ENCODE results near the gene H1-8. TPM values are rescaled to one million over a fixed set of nuclear protein-coding genes. Genes with fewer than 3 reads are reported as not detected.

Gene H1-8
- total and polyA plus RNA-seq, 7 donors, result not detected

DNA sequence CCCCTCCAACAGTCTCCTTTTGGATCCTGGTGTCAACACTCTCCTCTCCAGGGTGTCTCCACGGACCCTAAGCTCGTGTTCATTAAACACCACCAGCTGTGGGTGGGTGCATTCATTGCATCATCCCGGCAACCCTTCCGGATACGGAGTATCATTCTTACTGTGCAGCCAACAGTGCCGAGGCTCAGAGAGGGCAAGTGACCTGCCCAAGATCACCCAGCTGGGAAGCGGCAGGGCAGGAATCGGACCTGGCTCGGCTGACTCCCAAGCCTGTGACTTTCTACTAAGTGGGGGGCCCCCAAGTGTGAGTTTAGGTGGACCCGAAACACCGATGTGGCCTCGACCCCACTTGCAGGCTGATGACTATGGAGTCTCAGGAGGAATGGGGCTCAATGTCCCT lies 20.4 kb downstream of the H1-8 start:
- TF ChIP-seq CTCF (IDR thresholded peaks at IDR 0.05), result no peak
- no peak overlapping the region for H3K4me3 ChIP-seq
- ATAC-seq (no peak), DNase-seq (peak; percentile 7 to 42)
- H3K27me3 ChIP-seq (ENCODE audit: insufficient read depth in 3 of 3, low read length in 2 of 3), result no peaks in the 10 kb centered on the region
- H3K36me3 ChIP-seq (ENCODE audit: insufficient read depth in 1 of 2, low read depth in 1 of 2), result peaks cover 0 to 43% of the 10 kb centered on the region in 2 donors
- WGBS, 3 donors, result 78 to 86% (median 83%) methylated on average over 12 of the region's 12 CpGs
- no peaks in the 10 kb centered on the region for H3K9me3 ChIP-seq
- intact Hi-C loops (cut with DNase I), result no loop called here
- H3K27ac ChIP-seq, result no peak overlapping the region
- H3K4me1 ChIP-seq, result peaks cover 20% of the 10 kb centered on the region

- DNase-seq, result peak; percentile 17 to 54
- Histone ChIP-seq H3K9me3 (no peaks in the 10 kb centered on the region), H3K27me3 (ENCODE audit: insufficient read depth in 3 of 3, low read length in 2 of 3) (no peaks in the 10 kb centered on the region), H3K36me3 (ENCODE audit: insufficient read depth in 1 of 2, low read depth in 1 of 2) (peaks cover 0 to 38% of the 10 kb centered on the region in 2 donors), H3K27ac (no peak overlapping the region), H3K4me3 (no peak overlapping the region), H3K4me1 (peaks cover 19% of the 10 kb centered on the region)
- intact Hi-C loops (cut with DNase I), result no loop called here
- ATAC-seq, result no peak
- no peak for TF ChIP-seq CTCF (IDR thresholded peaks at IDR 0.05)
- WGBS, 3 donors, result 61 to 80% (median 67%) methylated on average over 8 of the region's 8 CpGs
Observed at GRCh38 chr3:129563850-129564535, 21.0 kb downstream of the H1-8 start.

- DNase-seq (peak in 1 of 2 donors; percentile 55), ATAC-seq (no peak)
- no peaks in the 10 kb centered on the region for H3K9me3 ChIP-seq
- H3K36me3 ChIP-seq (ENCODE audit: insufficient read depth in 1 of 2, low read depth in 1 of 2), result peaks cover 0 to 34% of the 10 kb centered on the region in 2 donors
- H3K27ac ChIP-seq, result no peak overlapping the region
- peaks cover 16% of the 10 kb centered on the region for H3K4me1 ChIP-seq
- 90 to 91% (median 90%) methylated on average over 18 to 21 of the region's 21 CpGs for WGBS, 3 donors
- intact Hi-C loops (cut with DNase I), result no loop called here
- no peaks in the 10 kb centered on the region for H3K27me3 ChIP-seq (ENCODE audit: insufficient read depth in 3 of 3, low read length in 2 of 3)
- no peak overlapping the region for H3K4me3 ChIP-seq
- TF ChIP-seq CTCF (IDR thresholded peaks at IDR 0.05), result no peak
Observed at GRCh38 chr3:129564981-129565644, 22.1 kb downstream of the H1-8 start.

GRCh38 chr3:129565902-129566301 lies 22.9 kb downstream of the H1-8 start:
- WGBS, 3 donors, result 95 to 96% (median 96%) methylated on average over 7 of the region's 7 CpGs
- Histone ChIP-seq H3K27ac (no peak overlapping the region), H3K36me3 (ENCODE audit: insufficient read depth in 1 of 2, low read depth in 1 of 2) (peaks cover 0 to 42% of the 10 kb centered on the region in 2 donors), H3K4me1 (peaks cover 16% of the 10 kb centered on the region), H3K4me3 (no peak overlapping the region), H3K27me3 (ENCODE audit: insufficient read depth in 3 of 3, low read length in 2 of 3) (no peaks in the 10 kb centered on the region), H3K9me3 (no peaks in the 10 kb centered on the region)
- DNase-seq (no peak), ATAC-seq (no peak)
- no peak for TF ChIP-seq CTCF (IDR thresholded peaks at IDR 0.05)
- intact Hi-C loops (cut with DNase I), result no loop called here

Measured in psoas muscle (tissue), 8 donors.